Hematopoietic multipotent progenitor cell treated with erythropoietin and hydrocortisone succinate and interleukin-3 and kit ligand, for 6 days (in vitro differentiated cells): ENCODE data around the gene SHOC1.
"Not testable (repeated sequence)": the region's sequence is repeated elsewhere in the genome, so short reads cannot be mapped to it uniquely, and the experiment has no call there.

Experiments used
- DNase-seq: peaks from one replicate; pipeline ENCODE4 v3.0.0-alpha.2; 2015

Gene SHOC1

GRCh38 chr9:111794835-111795556 is at the start of gene SHOC1:
SHOC1 (minus strand) TSS chr9:111794937; CDS start chr9:111791418, 3,519 bp downstream.
- no peak for DNase-seq

- DNase-seq, result no peak
These were observed 49.2 kb upstream of the SHOC1 start for GRCh38 chr9:111843971-111844370.

GRCh38 chr9:111842313-111842712 is 47.6 kb upstream of the SHOC1 start:
- DNase-seq, result no peak

GRCh38 chr9:111840442-111840841 is 45.7 kb upstream of the SHOC1 start:
- DNase-seq, result no peak

- no peak for DNase-seq
These were observed 45.2 kb upstream of the SHOC1 start for GRCh38 chr9:111839987-111840386.

GRCh38 chr9:111839387-111839786 is 44.6 kb upstream of the SHOC1 start:
- no peak for DNase-seq

GRCh38 chr9:111838439-111838838 is 43.7 kb upstream of the SHOC1 start:
- DNase-seq, result no peak

GRCh38 chr9:111836311-111836710 is 41.6 kb upstream of the SHOC1 start:
- no peak for DNase-seq

GRCh38 chr9:111833941-111834340 is 39.2 kb upstream of the SHOC1 start:
- DNase-seq, result no peak

GRCh38 chr9:111832449-111832848 is 37.7 kb upstream of the SHOC1 start:
- no peak for DNase-seq

GRCh38 chr9:111831371-111832108 is 36.8 kb upstream of the SHOC1 start:
- no peak for DNase-seq

- peak; percentile 29 for DNase-seq
These were observed 33.5 kb upstream of the SHOC1 start for GRCh38 chr9:111828193-111828592.

GRCh38 chr9:111825468-111826145 is 30.9 kb upstream of the SHOC1 start:
- no peak for DNase-seq

- no peak for DNase-seq
These were observed 26.3 kb upstream of the SHOC1 start for GRCh38 chr9:111821006-111821528.

GRCh38 chr9:111819360-111819759 is 24.6 kb upstream of the SHOC1 start:
- DNase-seq, result no peak

GRCh38 chr9:111815285-111816070 is 20.7 kb upstream of the SHOC1 start:
- no peak for DNase-seq

GRCh38 chr9:111812337-111812736 is 17.6 kb upstream of the SHOC1 start:
- no peak for DNase-seq

GRCh38 chr9:111810908-111811307 is 16.2 kb upstream of the SHOC1 start:
- no peak for DNase-seq

- not testable (repeated sequence) for DNase-seq
These were observed 15.7 kb upstream of the SHOC1 start for GRCh38 chr9:111810415-111810814.

- no peak for DNase-seq
These were observed 12.5 kb upstream of the SHOC1 start for GRCh38 chr9:111807197-111807596.

- DNase-seq, result no peak
These were observed 11.5 kb upstream of the SHOC1 start for GRCh38 chr9:111806259-111806658.

GRCh38 chr9:111805830-111806241 is 11.1 kb upstream of the SHOC1 start:
- no peak for DNase-seq

- no peak for DNase-seq
These were observed 10.5 kb upstream of the SHOC1 start for GRCh38 chr9:111805262-111805661.
